Uterus (tissue), 2 donors: Measurements from ENCODE around the gene TTLL6.

Experiments used
- CTCF ChIP-seq, 4 experiments: fragments of 200-600 bp in 2 of 4; fragments of 450-650 bp in 2 of 4; sonication (generic) in 2 of 4; IDR thresholded peaks; one replicate each; pipeline ENCODE4 v1.5.1; 2016 to 2019; ENCODE audit warnings: antibody characterized with exemption in 4 of 4, mild to moderate bottlenecking in 2 of 4, moderate library complexity in 1 of 4
- POLR2A ChIP-seq, 2 donors: fragments of 450-650 bp; IDR thresholded peaks; one replicate each; pipeline ENCODE4 v1.6.1; 2016; ENCODE audit warnings: antibody characterized with exemption in 2 of 2, mild to moderate bottlenecking in 1 of 2, moderate library complexity in 1 of 2

- TF ChIP-seq POLR2A (IDR thresholded peaks at IDR 0.05) (no peak), CTCF (IDR thresholded peaks at IDR 0.05) (no peak)
These were observed 98.0 kb downstream of the TTLL6 start for GRCh38 chr17:48718761-48719641.
